IPS-18a (cell line): Measurements from ENCODE around the gene ZNF213.

ENCODE experiments used
- H3K27ac ChIP-seq: one replicate; pipeline ENCODE4 v1.5.1; 2013; ENCODE audit warnings: low read length
- H3K27me3 ChIP-seq: one replicate; pipeline ENCODE4 v1.6.1; 2013; ENCODE audit warnings: mild to moderate bottlenecking, low read length; ENCODE audit not compliant: control insufficient read depth, insufficient read depth
- H3K36me3 ChIP-seq: one replicate; pipeline ENCODE4 v1.6.1; 2013; ENCODE audit warnings: low read depth, low read length; ENCODE audit not compliant: control insufficient read depth
- H3K4me1 ChIP-seq: one replicate; pipeline ENCODE4 v1.6.1; 2013; ENCODE audit warnings: low read depth, low read length; ENCODE audit not compliant: control insufficient read depth
- H3K4me3 ChIP-seq: one replicate; pipeline ENCODE4 v1.5.1; 2013; ENCODE audit warnings: low read length
- H3K9ac ChIP-seq: one replicate; pipeline ENCODE4 v1.6.1; 2013; ENCODE audit warnings: mild to moderate bottlenecking, low read length, moderate library complexity
- H3K9me3 ChIP-seq: one replicate; pipeline ENCODE4 v1.6.1; 2013; ENCODE audit warnings: low read depth, low read length; ENCODE audit not compliant: control insufficient read depth

Gene ZNF213

GRCh38 chr16:3134338-3135125, at the start of gene ZNF213:
Gene ZNF213, plus strand, starts transcription at chr16:3135029. Its CDS starts 2,252 bp downstream, at chr16:3137281.
- Histone ChIP-seq H3K9me3 (no peaks in the 10 kb centered on the region), H3K4me1 (no peaks in the 10 kb centered on the region), H3K9ac (peak within 1 kb of the TSS; percentile 99), H3K4me3 (peak within 1 kb of the TSS; percentile 100), H3K27me3 (no peaks in the 10 kb centered on the region), H3K27ac (peak within 1 kb of the TSS; percentile 97), H3K36me3 (no peaks in the 10 kb centered on the region)

- H3K9me3 ChIP-seq: no peaks in the 10 kb centered on the region
- H3K27me3 ChIP-seq: no peaks in the 10 kb centered on the region
- H3K9ac ChIP-seq: no peak overlapping the region
- H3K4me3 ChIP-seq: no peak overlapping the region
- H3K27ac ChIP-seq: no peak overlapping the region
- peaks cover 33% of the 10 kb centered on the region for H3K36me3 ChIP-seq
- no peaks in the 10 kb centered on the region for H3K4me1 ChIP-seq
Observed at GRCh38 chr16:3085868-3086595, 48.8 kb upstream of the ZNF213 start.

GRCh38 chr16:3086596-3087242, 48.1 kb upstream of the ZNF213 start:
- Histone ChIP-seq H3K4me3 (no peak overlapping the region), H3K9ac (no peak overlapping the region), H3K9me3 (no peaks in the 10 kb centered on the region), H3K27me3 (no peaks in the 10 kb centered on the region), H3K4me1 (no peaks in the 10 kb centered on the region), H3K27ac (no peak overlapping the region), H3K36me3 (peaks cover 40% of the 10 kb centered on the region)

- Histone ChIP-seq H3K27me3 (no peaks in the 10 kb centered on the region), H3K4me1 (no peaks in the 10 kb centered on the region), H3K4me3 (no peak overlapping the region), H3K9ac (no peak overlapping the region), H3K9me3 (no peaks in the 10 kb centered on the region), H3K36me3 (peaks cover 48% of the 10 kb centered on the region), H3K27ac (no peak overlapping the region)
Observed at GRCh38 chr16:3087243-3088235, 47.3 kb upstream of the ZNF213 start.

- Histone ChIP-seq H3K36me3 (peaks cover 53% of the 10 kb centered on the region), H3K4me3 (no peak overlapping the region), H3K27ac (no peak overlapping the region), H3K27me3 (no peaks in the 10 kb centered on the region), H3K9me3 (no peaks in the 10 kb centered on the region), H3K4me1 (no peaks in the 10 kb centered on the region), H3K9ac (no peak overlapping the region)
Observed at GRCh38 chr16:3088450-3088849, 46.4 kb upstream of the ZNF213 start.

- Histone ChIP-seq H3K4me1 (no peaks in the 10 kb centered on the region), H3K4me3 (no peak overlapping the region), H3K9ac (no peak overlapping the region), H3K36me3 (peaks cover 53% of the 10 kb centered on the region), H3K9me3 (no peaks in the 10 kb centered on the region), H3K27me3 (no peaks in the 10 kb centered on the region), H3K27ac (no peak overlapping the region)
Observed at GRCh38 chr16:3088925-3089716, 45.7 kb upstream of the ZNF213 start.

GRCh38 chr16:3089717-3090592, 44.9 kb upstream of the ZNF213 start:
- H3K36me3 ChIP-seq: peaks cover 59% of the 10 kb centered on the region

GRCh38 chr16:3091551-3091950, 43.3 kb upstream of the ZNF213 start:
- Histone ChIP-seq H3K9ac (no peak overlapping the region), H3K27me3 (no peaks in the 10 kb centered on the region), H3K36me3 (peaks cover 63% of the 10 kb centered on the region), H3K9me3 (no peaks in the 10 kb centered on the region), H3K27ac (no peak overlapping the region), H3K4me1 (peaks cover 4% of the 10 kb centered on the region), H3K4me3 (no peak overlapping the region)

More at GRCh38 chr16:3089717-3090592, 44.9 kb upstream of the ZNF213 start:
- no peaks in the 10 kb centered on the region for H3K4me1 ChIP-seq
- no peaks in the 10 kb centered on the region for H3K27me3 ChIP-seq
- H3K9ac ChIP-seq: no peak overlapping the region
- no peak overlapping the region for H3K4me3 ChIP-seq
- no peak overlapping the region for H3K27ac ChIP-seq
- H3K9me3 ChIP-seq: no peaks in the 10 kb centered on the region

- Histone ChIP-seq H3K4me1 (peaks cover 12% of the 10 kb centered on the region), H3K4me3 (no peak overlapping the region), H3K27me3 (no peaks in the 10 kb centered on the region), H3K9ac (no peak overlapping the region), H3K36me3 (peaks cover 64% of the 10 kb centered on the region), H3K9me3 (no peaks in the 10 kb centered on the region), H3K27ac (no peak overlapping the region)
Observed at GRCh38 chr16:3092501-3092941, 42.3 kb upstream of the ZNF213 start.
